Transverse colon (tissue), 3 donors: ENCODE results near the gene ENTPD8.

Source experiments
- EP300 ChIP-seq: sonication (generic); formaldehyde crosslinking; IDR thresholded peaks from one replicate; pipeline ENCODE4 v1.6.1; 2017; ENCODE audit warnings: antibody characterized with exemption, low read depth
- POLR2A ChIP-seq: fragments of 450-650 bp; IDR thresholded peaks from one replicate; pipeline ENCODE4 v1.6.1; 2016; ENCODE audit warnings: antibody characterized with exemption, mild to moderate bottlenecking, moderate library complexity
- TF ChIP-seq, protein P1 (sequence below), 5 experiments: fragments of 200-600 bp in 3 of 5; fragments of 450-650 bp in 2 of 5; sonication (generic) in 3 of 5; IDR thresholded peaks; 1 replicate in 2 of 5; 2 replicates in 3 of 5; pipeline ENCODE4 v1.5.1; 2016 to 2017; ENCODE audit warnings: antibody characterized with exemption in 5 of 5, inconsistent platforms in 3 of 5, mild to moderate bottlenecking in 2 of 5, moderate library complexity in 1 of 5

GRCh38 chr9:137411260-137411644 is 29.9 kb downstream of the ENTPD8 start:
- TF ChIP-seq, protein P1, sequence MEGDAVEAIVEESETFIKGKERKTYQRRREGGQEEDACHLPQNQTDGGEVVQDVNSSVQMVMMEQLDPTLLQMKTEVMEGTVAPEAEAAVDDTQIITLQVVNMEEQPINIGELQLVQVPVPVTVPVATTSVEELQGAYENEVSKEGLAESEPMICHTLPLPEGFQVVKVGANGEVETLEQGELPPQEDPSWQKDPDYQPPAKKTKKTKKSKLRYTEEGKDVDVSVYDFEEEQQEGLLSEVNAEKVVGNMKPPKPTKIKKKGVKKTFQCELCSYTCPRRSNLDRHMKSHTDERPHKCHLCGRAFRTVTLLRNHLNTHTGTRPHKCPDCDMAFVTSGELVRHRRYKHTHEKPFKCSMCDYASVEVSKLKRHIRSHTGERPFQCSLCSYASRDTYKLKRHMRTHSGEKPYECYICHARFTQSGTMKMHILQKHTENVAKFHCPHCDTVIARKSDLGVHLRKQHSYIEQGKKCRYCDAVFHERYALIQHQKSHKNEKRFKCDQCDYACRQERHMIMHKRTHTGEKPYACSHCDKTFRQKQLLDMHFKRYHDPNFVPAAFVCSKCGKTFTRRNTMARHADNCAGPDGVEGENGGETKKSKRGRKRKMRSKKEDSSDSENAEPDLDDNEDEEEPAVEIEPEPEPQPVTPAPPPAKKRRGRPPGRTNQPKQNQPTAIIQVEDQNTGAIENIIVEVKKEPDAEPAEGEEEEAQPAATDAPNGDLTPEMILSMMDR (IDR thresholded peaks at IDR 0.05), result no peak
- TF ChIP-seq EP300, result no peak
- TF ChIP-seq POLR2A, result no peak
